GM12892 (cell line): Measurements from ENCODE around the gene ADRM1.

Source experiments
- DNase-seq: peaks from one replicate; pipeline ENCODE4 v3.0.0; 2011; ENCODE audit not compliant: insufficient read length
- FAIRE-seq: peaks from 2 replicates; lab custom pipeline; 2011; peaks lifted over from hg19 to GRCh38; lab: Jason Lieb, UNC
- POLR2A ChIP-seq: IDR thresholded peaks from 2 replicates; pipeline ENCODE4 v1.6.1; 2011; ENCODE audit warnings: low read depth, low read length, control low read depth
- POLR2AphosphoS5 ChIP-seq: IDR thresholded peaks from 2 replicates; pipeline ENCODE4 v1.6.1; 2011; ENCODE audit warnings: low read depth, low read length, control low read depth
- TAF1 ChIP-seq: IDR thresholded peaks from 2 replicates; pipeline ENCODE4 v1.6.1; 2011; ENCODE audit warnings: low read depth, mild to moderate bottlenecking, control low read depth, low read length, borderline replicate concordance

Gene ADRM1

GRCh38 chr20:62316331-62317166 is 13.8 kb downstream of the ADRM1 start:
- FAIRE-seq (no peak), DNase-seq (no peak)
- TF ChIP-seq POLR2AphosphoS5 (no peak), POLR2A (no peak), TAF1 (no peak)

GRCh38 chr20:62317167-62317655 is 14.4 kb downstream of the ADRM1 start:
- no peak for FAIRE-seq
- TF ChIP-seq POLR2AphosphoS5 (no peak), POLR2A (no peak), TAF1 (no peak)
- no peak for DNase-seq

GRCh38 chr20:62318400-62319345 is 15.9 kb downstream of the ADRM1 start:
- FAIRE-seq: no peak
- DNase-seq: no peak
- TF ChIP-seq POLR2AphosphoS5 (no peak), TAF1 (no peak), POLR2A (no peak)

GRCh38 chr20:62319346-62319909 is 16.6 kb downstream of the ADRM1 start:
- TF ChIP-seq TAF1 (no peak), POLR2AphosphoS5 (no peak), POLR2A (no peak)
- DNase-seq: no peak
- no peak for FAIRE-seq

GRCh38 chr20:62320581-62321354 is 18.0 kb downstream of the ADRM1 start:
- FAIRE-seq (no peak), DNase-seq (no peak)
- TF ChIP-seq TAF1 (no peak), POLR2AphosphoS5 (no peak)

- FAIRE-seq: no peak
- DNase-seq: peak; percentile 60
- TF ChIP-seq POLR2A: no peak
Measured at GRCh38 chr20:62321521-62321948, 18.7 kb downstream of the ADRM1 start.

- FAIRE-seq: no peak
- no peak for DNase-seq
- no peak for TF ChIP-seq POLR2AphosphoS5
- no peak for TF ChIP-seq TAF1
- TF ChIP-seq POLR2A: no peak
Measured at GRCh38 chr20:62321975-62322374, 19.2 kb downstream of the ADRM1 start.

- FAIRE-seq (no peak), DNase-seq (no peak)
- TF ChIP-seq TAF1 (no peak), POLR2AphosphoS5 (no peak), POLR2A (no peak)
Measured at GRCh38 chr20:62322492-62323041, 19.8 kb downstream of the ADRM1 start.

- no peak for FAIRE-seq
- TF ChIP-seq POLR2AphosphoS5 (no peak), TAF1 (no peak), POLR2A (no peak)
- DNase-seq: no peak
Measured at GRCh38 chr20:62323146-62323979, 20.6 kb downstream of the ADRM1 start.

GRCh38 chr20:62323980-62324906 is 21.4 kb downstream of the ADRM1 start:
- TF ChIP-seq POLR2AphosphoS5: no peak
- TF ChIP-seq TAF1: no peak
- TF ChIP-seq POLR2A: no peak
- no peak for DNase-seq
- no peak for FAIRE-seq
